ENCODE data around the gene SRD5A2. TPM values are rescaled to one million over a fixed set of nuclear protein-coding genes. Genes with fewer than 3 reads are reported as not detected.

Gene SRD5A2, protein sequence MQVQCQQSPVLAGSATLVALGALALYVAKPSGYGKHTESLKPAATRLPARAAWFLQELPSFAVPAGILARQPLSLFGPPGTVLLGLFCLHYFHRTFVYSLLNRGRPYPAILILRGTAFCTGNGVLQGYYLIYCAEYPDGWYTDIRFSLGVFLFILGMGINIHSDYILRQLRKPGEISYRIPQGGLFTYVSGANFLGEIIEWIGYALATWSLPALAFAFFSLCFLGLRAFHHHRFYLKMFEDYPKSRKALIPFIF
- total RNA-seq: not detected

- TF ChIP-seq, protein P1, sequence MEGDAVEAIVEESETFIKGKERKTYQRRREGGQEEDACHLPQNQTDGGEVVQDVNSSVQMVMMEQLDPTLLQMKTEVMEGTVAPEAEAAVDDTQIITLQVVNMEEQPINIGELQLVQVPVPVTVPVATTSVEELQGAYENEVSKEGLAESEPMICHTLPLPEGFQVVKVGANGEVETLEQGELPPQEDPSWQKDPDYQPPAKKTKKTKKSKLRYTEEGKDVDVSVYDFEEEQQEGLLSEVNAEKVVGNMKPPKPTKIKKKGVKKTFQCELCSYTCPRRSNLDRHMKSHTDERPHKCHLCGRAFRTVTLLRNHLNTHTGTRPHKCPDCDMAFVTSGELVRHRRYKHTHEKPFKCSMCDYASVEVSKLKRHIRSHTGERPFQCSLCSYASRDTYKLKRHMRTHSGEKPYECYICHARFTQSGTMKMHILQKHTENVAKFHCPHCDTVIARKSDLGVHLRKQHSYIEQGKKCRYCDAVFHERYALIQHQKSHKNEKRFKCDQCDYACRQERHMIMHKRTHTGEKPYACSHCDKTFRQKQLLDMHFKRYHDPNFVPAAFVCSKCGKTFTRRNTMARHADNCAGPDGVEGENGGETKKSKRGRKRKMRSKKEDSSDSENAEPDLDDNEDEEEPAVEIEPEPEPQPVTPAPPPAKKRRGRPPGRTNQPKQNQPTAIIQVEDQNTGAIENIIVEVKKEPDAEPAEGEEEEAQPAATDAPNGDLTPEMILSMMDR (IDR thresholded peaks at IDR 0.05): no peak
- Mint-ChIP-seq H3K4me1 (ENCODE audit: low read depth) (no peaks in the 10 kb centered on the region), H3K36me3 (ENCODE audit: low read depth) (no peaks in the 10 kb centered on the region), H3K27ac (no peak within 1 kb of the TSS), H3K9me3 (no peaks in the 10 kb centered on the region), H3K27me3 (peaks cover 42% of the 10 kb centered on the region), H3K4me3 (no peak within 1 kb of the TSS)
- intact Hi-C loops (cut with micrococcal nuclease): no loop called here
- ChIA-PET POLR2A (no interaction called here), CTCF (no interaction called here)
- DNase-seq (no peak), ATAC-seq (no peak)
Measured at GRCh38 chr2:31580321-31581117, at the start of gene SRD5A2. Gene SRD5A2, minus strand, starts transcription at chr2:31580938. Its CDS starts 38 bp downstream, at chr2:31580900.

GRCh38 chr2:31606509-31606908 lies 25.8 kb upstream of the SRD5A2 start:
- intact Hi-C loops (cut with micrococcal nuclease): no loop called here
- POLR2A ChIA-PET: no interaction called here
- no peak for ATAC-seq
- CTCF ChIA-PET: no interaction called here
- Mint-ChIP-seq H3K27ac (no peak overlapping the region), H3K9me3 (peaks cover 21% of the 10 kb centered on the region), H3K36me3 (ENCODE audit: low read depth) (no peaks in the 10 kb centered on the region), H3K4me1 (ENCODE audit: low read depth) (no peaks in the 10 kb centered on the region), H3K27me3 (no peaks in the 10 kb centered on the region), H3K4me3 (no peak overlapping the region)
- DNase-seq: no peak
- TF ChIP-seq, protein P1 (IDR thresholded peaks at IDR 0.05): no peak

DNA sequence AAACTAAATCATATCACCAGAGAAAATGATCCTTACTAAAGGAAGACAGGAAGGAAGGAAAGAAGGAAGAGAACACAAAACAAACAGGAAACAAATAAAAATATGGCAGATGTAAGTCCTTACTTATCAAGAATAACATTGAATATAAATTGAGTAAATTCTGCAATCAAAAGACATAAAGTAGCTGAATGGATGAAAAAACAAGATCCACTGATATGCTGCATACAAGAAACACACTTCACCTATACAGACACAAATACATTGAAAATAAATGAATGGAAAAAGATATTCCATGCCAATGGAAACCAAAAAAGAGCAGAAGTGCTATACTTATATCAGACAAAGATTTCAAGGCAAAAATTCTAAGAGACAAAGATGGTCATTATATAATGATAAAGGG lies 18.0 kb upstream of the SRD5A2 start:
- H3K36me3 Mint-ChIP-seq (ENCODE audit: low read depth): no peaks in the 10 kb centered on the region
- CTCF ChIA-PET: no interaction called here
- intact Hi-C loops (cut with micrococcal nuclease): no loop called here
- ATAC-seq (no peak), DNase-seq (no peak)
- H3K27ac Mint-ChIP-seq: no peak overlapping the region
- TF ChIP-seq, protein P1 (IDR thresholded peaks at IDR 0.05): no peak
- H3K27me3 Mint-ChIP-seq: no peaks in the 10 kb centered on the region
- peaks cover 17% of the 10 kb centered on the region for H3K9me3 Mint-ChIP-seq
- no peaks in the 10 kb centered on the region for H3K4me1 Mint-ChIP-seq (ENCODE audit: low read depth)
- POLR2A ChIA-PET: no interaction called here
- H3K4me3 Mint-ChIP-seq: no peak overlapping the region

DNA sequence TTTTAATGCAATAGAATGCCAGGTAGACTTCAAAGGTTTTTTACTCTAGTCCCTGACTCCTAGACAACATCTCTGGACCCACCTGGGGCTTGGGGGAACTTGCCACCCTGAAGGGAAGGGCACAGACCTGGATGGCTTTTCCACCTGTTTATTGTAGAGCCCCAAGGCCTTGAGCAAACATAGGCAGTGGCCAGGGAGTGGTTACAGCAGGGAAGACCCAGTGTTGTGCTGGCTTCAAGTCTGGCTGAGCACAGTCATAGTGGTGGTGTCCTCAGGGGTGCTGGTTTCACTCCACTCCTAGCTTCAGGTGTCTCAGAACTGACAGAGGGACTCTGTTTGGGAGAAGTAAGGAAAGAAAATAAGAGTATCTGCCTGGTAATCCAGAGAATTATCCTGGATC lies 5.5 kb upstream of the SRD5A2 start:
- ChIA-PET POLR2A (no interaction called here), CTCF (no interaction called here)
- Mint-ChIP-seq H3K27me3 (peaks cover 25% of the 10 kb centered on the region), H3K4me1 (ENCODE audit: low read depth) (no peaks in the 10 kb centered on the region), H3K4me3 (no peak overlapping the region), H3K27ac (no peak overlapping the region), H3K36me3 (ENCODE audit: low read depth) (no peaks in the 10 kb centered on the region), H3K9me3 (no peaks in the 10 kb centered on the region)
- DNase-seq (no peak), ATAC-seq (no peak)
- intact Hi-C loops (cut with micrococcal nuclease): no loop called here
- TF ChIP-seq, protein P1 (IDR thresholded peaks at IDR 0.05): no peak

- Mint-ChIP-seq H3K27ac (no peak overlapping the region), H3K36me3 (ENCODE audit: low read depth) (no peaks in the 10 kb centered on the region), H3K4me3 (no peak overlapping the region), H3K9me3 (no peaks in the 10 kb centered on the region), H3K27me3 (peaks cover 42% of the 10 kb centered on the region), H3K4me1 (ENCODE audit: low read depth) (no peaks in the 10 kb centered on the region)
- ChIA-PET CTCF (no interaction called here), POLR2A (no interaction called here)
- no peak for DNase-seq
- no peak for ATAC-seq
- TF ChIP-seq, protein P1 (IDR thresholded peaks at IDR 0.05): no peak
- intact Hi-C loops (cut with micrococcal nuclease): no loop called here
Measured at GRCh38 chr2:31581124-31581795, 522 bp upstream of the SRD5A2 start.

All from activated CD8-positive, alpha-beta T cell treated with anti-CD3 and anti-CD28 coated beads for 36 hours (primary cell).